Testis (tissue), 2 donors: ENCODE measurements around the gene CFAP221.

ENCODE experiments used
- POLR2A ChIP-seq: fragments of 450-650 bp; IDR thresholded peaks from one replicate; pipeline ENCODE4 v1.6.1; 2017; ENCODE audit warnings: antibody characterized with exemption, mild to moderate bottlenecking, moderate library complexity
- TF ChIP-seq, protein P1 (sequence below), 3 experiments: fragments of 450-650 bp in 2 of 3; fragments of 200-600 bp in 1 of 3; sonication (generic) in 1 of 3; IDR thresholded peaks; one replicate each; pipeline ENCODE4 v1.5.1; 2016 to 2019; ENCODE audit warnings: antibody characterized with exemption in 3 of 3, mild to moderate bottlenecking in 2 of 3, moderate library complexity in 1 of 3

DNA sequence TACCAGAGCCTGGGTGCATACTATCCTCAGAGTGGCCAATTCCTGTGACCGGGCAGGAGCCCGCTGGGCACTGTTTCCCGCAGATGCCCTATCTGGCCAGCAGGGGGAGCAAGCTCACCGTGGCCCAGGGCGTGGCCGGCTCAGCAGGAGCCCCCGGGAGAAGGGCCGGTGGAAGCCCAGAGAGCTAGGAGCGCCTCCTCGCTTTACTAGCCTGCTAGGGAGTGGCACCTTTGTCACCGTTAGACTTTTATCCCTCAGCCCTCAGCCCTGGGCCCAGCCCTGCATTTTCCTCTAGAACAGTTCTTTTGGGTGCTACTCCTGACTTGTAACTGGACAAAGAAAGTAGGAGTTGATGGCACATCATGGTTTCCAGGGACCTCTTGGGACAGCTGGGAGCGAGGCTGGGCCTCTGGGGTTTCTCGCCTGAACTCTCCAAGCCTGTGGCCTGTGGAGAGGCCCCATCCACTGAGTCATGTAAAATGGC, 158.7 kb downstream of the CFAP221 start:
- TF ChIP-seq, protein P1, sequence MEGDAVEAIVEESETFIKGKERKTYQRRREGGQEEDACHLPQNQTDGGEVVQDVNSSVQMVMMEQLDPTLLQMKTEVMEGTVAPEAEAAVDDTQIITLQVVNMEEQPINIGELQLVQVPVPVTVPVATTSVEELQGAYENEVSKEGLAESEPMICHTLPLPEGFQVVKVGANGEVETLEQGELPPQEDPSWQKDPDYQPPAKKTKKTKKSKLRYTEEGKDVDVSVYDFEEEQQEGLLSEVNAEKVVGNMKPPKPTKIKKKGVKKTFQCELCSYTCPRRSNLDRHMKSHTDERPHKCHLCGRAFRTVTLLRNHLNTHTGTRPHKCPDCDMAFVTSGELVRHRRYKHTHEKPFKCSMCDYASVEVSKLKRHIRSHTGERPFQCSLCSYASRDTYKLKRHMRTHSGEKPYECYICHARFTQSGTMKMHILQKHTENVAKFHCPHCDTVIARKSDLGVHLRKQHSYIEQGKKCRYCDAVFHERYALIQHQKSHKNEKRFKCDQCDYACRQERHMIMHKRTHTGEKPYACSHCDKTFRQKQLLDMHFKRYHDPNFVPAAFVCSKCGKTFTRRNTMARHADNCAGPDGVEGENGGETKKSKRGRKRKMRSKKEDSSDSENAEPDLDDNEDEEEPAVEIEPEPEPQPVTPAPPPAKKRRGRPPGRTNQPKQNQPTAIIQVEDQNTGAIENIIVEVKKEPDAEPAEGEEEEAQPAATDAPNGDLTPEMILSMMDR (IDR thresholded peaks at IDR 0.05): peak; percentile 84 to 92 (median 86)
- TF ChIP-seq POLR2A: no peak
